SU-DHL-6 (cell line): ENCODE measurements around the gene TBX5.

Experiments
- CTCF ChIP-seq: fragments of 200-600 bp; sonication (generic); IDR thresholded peaks from one replicate; pipeline ENCODE4 v1.5.1; 2017; ENCODE audit warnings: antibody characterized with exemption, mild to moderate bottlenecking, low read length, moderate library complexity; ENCODE audit not compliant: insufficient read depth, poor library complexity, severe bottlenecking
- EZH2phosphoT487 ChIP-seq: fragments of 200-600 bp; sonication (generic), shearing (Covaris generic); conservative IDR thresholded peaks from 2 replicates; pipeline ENCODE4 v1.6.1; 2018; ENCODE audit warnings: mild to moderate bottlenecking, antibody characterized with exemption, low read length, moderate library complexity, mixed read lengths

GRCh38 chr12:114306646-114307045 is 99.3 kb downstream of the TBX5 start:
- TF ChIP-seq CTCF: no peak
- TF ChIP-seq EZH2phosphoT487: no peak
